Thoracic aorta (tissue), 2 donors: ENCODE data around the gene METTL4. TPM values are rescaled to one million over a fixed set of nuclear protein-coding genes. Genes with fewer than 3 reads are reported as not detected.

Source experiments
- ATAC-seq: fragments of 150-250 bp; one replicate; pipeline ENCODE4 v1.8.0; 2017; ENCODE audit warnings: low read depth; ENCODE audit not compliant: insufficient number of reproducible peaks, low FRiP score
- DNase-seq: peaks from one replicate; pipeline ENCODE4 v3.0.0-alpha.2; 2020; ENCODE audit warnings: low spot score
- H3K27ac ChIP-seq, 2 donors: fragments of 200-600 bp; sonication (generic); 1 replicate in 1 of 2; 2 replicates in 1 of 2; pipeline ENCODE4 v1.5.1; 2016; ENCODE audit warnings: mild to moderate bottlenecking in 2 of 2, moderate library complexity in 2 of 2
- H3K27me3 ChIP-seq: fragments of 200-600 bp; sonication (generic); replicated peaks from 2 replicates; pipeline ENCODE4 v1.6.0; 2016; ENCODE audit warnings: mild to moderate bottlenecking; ENCODE audit not compliant: insufficient read depth
- H3K36me3 ChIP-seq: fragments of 200-600 bp; sonication (generic); one replicate; pipeline ENCODE4 v1.5.1; 2016
- H3K4me1 ChIP-seq, 2 donors: fragments of 200-600 bp; sonication (generic); 1 replicate in 1 of 2; 2 replicates in 1 of 2; pipeline versions ENCODE4 v1.5.1 to v1.6.0; 2016; ENCODE audit warnings: low read depth in 2 of 2, mild to moderate bottlenecking in 1 of 2; ENCODE audit not compliant: control insufficient read depth in 1 of 2
- H3K4me3 ChIP-seq: fragments of 200-600 bp; sonication (generic); 2 replicates; pipeline ENCODE4 v1.5.1; 2016; ENCODE audit warnings: mild to moderate bottlenecking
- H3K9me3 ChIP-seq: fragments of 200-600 bp; sonication (generic); 2 replicates; pipeline ENCODE4 v1.5.1; 2016
- CTCF ChIP-seq: fragments of 200-600 bp; sonication (generic); IDR thresholded peaks from one replicate; pipeline ENCODE4 v1.5.1; 2019; ENCODE audit warnings: antibody characterized with exemption
- total RNA-seq, 2 donors: library from RNA; depleted of rRNA; stranded (reverse); fragments of >200 nt; gene quantifications; one replicate each; pipeline versions ENCODE4 v1.1.0 to v1.2.3, GENCODE V29; 2016

The METTL4 gene
- total RNA-seq, 2 donors from 2014 or later: 8.3 to 12.2 TPM

- no peaks in the 10 kb centered on the region for H3K9me3 ChIP-seq
- ATAC-seq: no peak
Observed at GRCh38 chr18:2515171-2515787, 56.0 kb downstream of the METTL4 start.

GRCh38 chr18:2513616-2514015 is 57.7 kb downstream of the METTL4 start:
- TF ChIP-seq CTCF: no peak
- DNase-seq (no peak), ATAC-seq (no peak)
- no peaks in the 10 kb centered on the region for H3K27me3 ChIP-seq
- no peak overlapping the region for H3K4me3 ChIP-seq
- no peak overlapping the region for H3K27ac ChIP-seq
- peaks cover 6 to 17% of the 10 kb centered on the region in 2 donors for H3K4me1 ChIP-seq
- H3K9me3 ChIP-seq: no peaks in the 10 kb centered on the region
- H3K36me3 ChIP-seq: no peaks in the 10 kb centered on the region

More at GRCh38 chr18:2515171-2515787, 56.0 kb downstream of the METTL4 start:
- H3K27ac ChIP-seq: no peak overlapping the region
- H3K4me1 ChIP-seq: peaks cover 6 to 17% of the 10 kb centered on the region in 2 donors
- no peak for TF ChIP-seq CTCF
- H3K27me3 ChIP-seq: no peaks in the 10 kb centered on the region
- no peak overlapping the region for H3K4me3 ChIP-seq
- no peaks in the 10 kb centered on the region for H3K36me3 ChIP-seq
- no peak for DNase-seq

GRCh38 chr18:2512059-2512458 is 59.2 kb downstream of the METTL4 start:
- H3K27me3 ChIP-seq: no peaks in the 10 kb centered on the region
- ATAC-seq (no peak), DNase-seq (no peak)
- no peak overlapping the region for H3K27ac ChIP-seq
- TF ChIP-seq CTCF: no peak
- no peaks in the 10 kb centered on the region for H3K36me3 ChIP-seq
- no peak overlapping the region for H3K4me3 ChIP-seq
- H3K4me1 ChIP-seq: peaks cover 6 to 17% of the 10 kb centered on the region in 2 donors
- H3K9me3 ChIP-seq: no peaks in the 10 kb centered on the region

- H3K4me1 ChIP-seq: peaks cover 6 to 14% of the 10 kb centered on the region in 2 donors
- no peaks in the 10 kb centered on the region for H3K27me3 ChIP-seq
- H3K9me3 ChIP-seq: no peaks in the 10 kb centered on the region
- H3K4me3 ChIP-seq: no peak overlapping the region
- ATAC-seq (no peak), DNase-seq (no peak)
- TF ChIP-seq CTCF: no peak
- H3K36me3 ChIP-seq: no peaks in the 10 kb centered on the region
- no peak overlapping the region for H3K27ac ChIP-seq
Observed at GRCh38 chr18:2511451-2511850, 59.9 kb downstream of the METTL4 start.

GRCh38 chr18:2510416-2510815 is 60.9 kb downstream of the METTL4 start:
- Histone ChIP-seq H3K9me3 (no peaks in the 10 kb centered on the region), H3K27ac (no peak overlapping the region), H3K27me3 (no peaks in the 10 kb centered on the region), H3K4me1 (peaks cover 4 to 5% of the 10 kb centered on the region in 2 donors), H3K36me3 (no peaks in the 10 kb centered on the region), H3K4me3 (no peak overlapping the region)
- ATAC-seq (no peak), DNase-seq (no peak)
- TF ChIP-seq CTCF: no peak
